GM19324 (cell line): ENCODE data around the gene HOXA7.

Experiments
- ATAC-seq: cut with Tn5 transposase; IDR thresholded peaks from one replicate; pipeline ENCODE4 v1.9.1; 2021; ENCODE audit warnings: mild to moderate bottlenecking, moderate library complexity; ENCODE audit not compliant: unreplicated experiment, low FRiP score

The HOXA7 gene

DNA sequence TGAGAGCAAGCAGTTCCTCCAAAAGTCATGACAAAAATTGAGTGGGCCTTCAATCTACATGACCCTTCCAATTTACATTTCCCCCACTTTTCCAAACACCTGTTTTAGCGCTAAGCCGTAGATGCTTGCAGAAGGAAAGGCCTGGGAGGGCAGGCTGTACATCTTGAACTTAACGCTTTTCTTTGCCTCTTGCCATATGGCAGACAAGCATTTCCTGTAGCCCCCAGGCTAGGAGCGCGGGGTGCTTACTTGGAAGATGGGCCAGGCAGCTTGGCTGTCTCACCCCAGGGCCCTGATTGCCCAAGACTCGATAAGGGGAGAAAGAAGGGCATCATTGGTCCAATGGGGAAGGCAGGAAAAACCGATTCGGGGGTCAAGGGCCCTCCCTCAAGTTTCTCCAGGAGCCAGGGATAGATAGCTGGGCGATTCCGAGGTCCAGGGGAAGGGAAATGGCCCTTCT, 15.9 kb upstream of the HOXA7 start:
- ATAC-seq: no peak

DNA sequence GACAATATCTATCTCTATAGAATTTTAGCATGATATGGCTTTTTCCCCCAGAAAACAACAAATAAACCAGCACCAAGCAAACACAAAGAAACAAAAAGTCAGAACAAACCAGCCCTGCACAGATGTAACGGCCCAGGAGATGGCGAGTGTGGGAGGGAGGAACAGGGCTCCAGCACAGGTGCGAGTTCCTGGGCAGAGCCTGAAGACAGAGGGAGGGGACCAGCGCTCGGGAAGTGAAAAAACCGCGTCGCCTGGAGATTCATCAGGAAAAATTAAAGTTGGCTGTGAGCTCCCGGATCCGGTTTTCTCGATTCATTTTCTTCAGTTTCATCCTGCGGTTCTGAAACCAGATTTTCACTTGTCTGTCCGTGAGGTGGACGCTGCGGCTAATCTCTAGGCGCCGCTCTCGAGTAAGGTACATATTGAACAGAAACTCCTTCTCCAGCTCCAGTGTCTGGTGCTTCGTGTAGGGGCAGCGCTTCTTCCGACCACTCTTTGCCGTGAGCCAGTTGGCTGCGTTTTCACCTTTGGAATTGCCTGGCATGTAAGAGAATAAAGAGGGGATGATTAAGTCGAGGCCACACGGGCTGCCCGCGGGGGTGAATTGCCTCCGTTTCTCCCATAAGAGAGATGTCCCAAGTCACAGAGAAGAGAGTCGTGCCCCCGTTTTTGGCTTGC, 15.3 kb upstream of the HOXA7 start:
- no peak for ATAC-seq

DNA sequence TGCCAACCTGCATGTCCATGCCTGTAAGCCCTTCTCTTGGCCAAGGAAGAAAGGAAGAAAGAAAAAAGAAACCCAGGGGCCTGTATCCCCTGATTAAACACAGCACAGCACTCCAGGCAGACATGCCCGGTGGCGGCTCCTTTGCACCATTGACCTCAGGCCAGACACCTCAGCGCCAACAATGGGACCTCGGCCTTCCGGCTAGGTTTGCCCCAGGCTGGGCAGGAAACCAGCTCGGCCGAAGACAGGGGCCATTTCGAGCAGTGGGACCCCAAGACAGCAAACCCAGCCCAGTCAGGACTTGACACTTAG, 14.8 kb upstream of the HOXA7 start:
- ATAC-seq: no peak

DNA sequence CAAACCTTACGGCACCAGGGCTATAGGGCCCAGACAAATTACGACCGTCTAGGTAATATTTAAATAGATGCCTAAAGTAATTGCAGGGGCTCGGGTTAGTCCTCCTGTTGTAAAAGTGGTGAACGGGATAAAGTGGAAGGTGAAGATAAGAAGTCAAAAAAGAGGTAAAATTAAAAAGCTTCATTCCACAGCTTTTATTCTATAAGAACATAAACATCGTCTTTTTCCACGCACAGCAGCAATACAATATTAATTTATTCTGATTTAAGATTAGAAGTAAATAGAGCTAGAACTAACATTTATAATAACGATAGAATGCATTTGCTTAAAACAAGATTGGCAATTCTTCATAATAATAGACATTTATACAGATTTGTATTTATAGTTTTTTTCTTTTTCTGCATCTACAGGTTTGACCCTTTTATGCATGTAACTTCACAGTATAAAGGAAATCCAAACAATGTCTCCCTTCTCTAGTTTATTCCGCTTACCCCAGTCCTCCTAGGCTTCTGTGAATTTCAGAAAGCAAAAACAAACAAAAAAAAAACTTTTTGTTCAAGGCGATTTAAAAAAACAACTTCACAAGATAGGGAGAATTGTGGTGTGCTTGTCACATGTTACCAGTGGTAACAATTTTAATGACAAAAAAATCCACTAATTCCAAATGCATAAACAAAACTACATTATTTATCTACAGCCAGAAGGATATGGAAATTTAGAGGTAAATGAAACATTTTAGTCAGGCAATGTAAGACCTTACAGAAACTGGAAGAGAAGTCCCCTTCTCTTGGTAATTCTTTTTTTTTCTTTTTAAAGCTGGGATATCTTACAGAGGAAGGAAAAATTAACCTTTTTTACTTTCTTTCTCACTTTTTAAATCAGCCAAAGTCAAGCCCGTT, 14.2 kb upstream of the HOXA7 start:
- ATAC-seq: no peak

DNA sequence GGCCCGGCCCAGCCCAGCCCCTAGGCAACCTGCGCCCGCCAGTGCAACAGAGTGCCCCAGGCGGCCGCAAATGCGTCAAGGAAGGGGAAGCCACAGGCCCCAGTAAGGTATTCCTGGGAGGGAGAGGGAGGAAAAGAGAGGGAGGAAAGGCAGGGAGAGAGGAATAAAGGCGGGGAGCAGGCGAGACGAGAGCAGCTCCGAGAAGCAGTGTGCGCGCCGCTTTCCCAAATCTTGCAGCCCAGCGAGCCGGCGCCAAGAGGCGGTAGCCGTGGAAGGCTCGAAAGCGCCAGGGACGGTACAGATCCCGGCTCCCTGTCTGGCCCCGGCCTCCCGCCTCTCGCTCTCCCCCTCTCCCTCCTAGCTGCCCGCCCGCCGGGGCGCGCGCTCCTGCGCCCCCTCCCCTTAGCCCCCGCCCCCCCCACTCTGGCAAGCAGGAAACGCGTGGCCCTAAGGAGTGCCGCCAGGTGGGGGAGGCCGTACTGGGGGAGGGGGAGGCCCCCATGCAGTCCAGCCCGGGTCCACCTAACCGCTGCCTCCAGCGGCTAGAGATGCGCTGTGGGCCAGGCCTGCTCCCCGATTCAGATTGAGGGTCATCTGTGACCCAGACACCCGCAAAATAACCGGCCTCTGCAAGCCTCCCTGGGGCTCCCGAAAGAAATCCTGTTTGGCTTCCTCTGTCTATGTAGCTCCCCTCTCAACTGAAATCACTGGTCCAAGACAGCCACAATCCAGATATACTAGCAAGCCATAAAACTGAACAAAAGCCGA, 13.4 kb upstream of the HOXA7 start:
- ATAC-seq: no peak

DNA sequence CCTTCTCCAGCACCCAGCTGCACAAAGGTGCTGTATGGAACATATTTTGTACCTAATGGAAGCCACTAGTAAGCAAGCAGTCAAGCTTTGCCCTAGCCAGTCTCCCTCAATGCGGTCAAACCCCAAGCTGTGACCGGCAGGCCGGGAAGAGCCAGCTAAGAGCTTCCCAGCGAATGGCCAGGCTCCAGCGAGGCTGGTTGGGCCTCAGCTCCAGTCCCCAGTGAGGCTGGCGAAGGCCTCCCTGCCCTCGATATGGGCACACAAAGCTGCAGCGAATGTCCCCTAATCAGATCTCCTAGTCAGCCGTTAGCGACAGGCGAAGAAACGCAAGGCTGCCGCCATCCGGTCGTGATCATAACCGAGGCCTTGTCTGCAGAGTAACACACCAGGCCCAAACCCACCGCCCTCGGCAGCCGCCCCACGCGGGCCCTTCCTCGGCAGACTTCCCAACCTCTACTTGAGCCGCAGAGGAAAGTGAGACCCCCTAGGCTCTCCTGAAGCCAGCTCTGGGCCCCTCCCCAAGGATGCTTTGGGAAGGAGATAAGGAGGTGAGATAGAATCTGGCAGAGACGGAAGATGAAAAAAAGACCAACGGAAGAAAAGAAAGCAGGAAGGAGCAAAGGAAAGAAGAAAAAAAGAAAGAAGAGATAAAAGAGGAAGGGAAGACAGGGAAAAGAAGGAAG, 11.9 kb upstream of the HOXA7 start:
- no peak for ATAC-seq

DNA sequence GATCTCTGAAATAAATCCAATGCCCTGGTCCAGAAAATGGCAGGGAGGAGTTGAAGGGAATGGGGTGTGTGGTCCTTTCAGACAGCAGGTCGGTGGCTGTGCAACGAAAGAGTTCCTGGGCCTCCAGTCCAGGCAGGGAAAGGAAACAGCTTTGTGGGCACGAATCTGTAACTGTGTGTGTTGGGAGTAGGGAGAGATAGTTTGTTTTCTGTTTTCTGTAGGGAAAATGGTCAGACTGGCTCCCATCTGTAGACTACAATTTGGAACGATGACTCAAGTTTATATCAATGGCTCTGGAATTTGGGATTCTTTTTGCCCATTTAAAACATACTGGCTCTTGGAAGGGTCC, 11.4 kb upstream of the HOXA7 start:
- no peak for ATAC-seq

DNA sequence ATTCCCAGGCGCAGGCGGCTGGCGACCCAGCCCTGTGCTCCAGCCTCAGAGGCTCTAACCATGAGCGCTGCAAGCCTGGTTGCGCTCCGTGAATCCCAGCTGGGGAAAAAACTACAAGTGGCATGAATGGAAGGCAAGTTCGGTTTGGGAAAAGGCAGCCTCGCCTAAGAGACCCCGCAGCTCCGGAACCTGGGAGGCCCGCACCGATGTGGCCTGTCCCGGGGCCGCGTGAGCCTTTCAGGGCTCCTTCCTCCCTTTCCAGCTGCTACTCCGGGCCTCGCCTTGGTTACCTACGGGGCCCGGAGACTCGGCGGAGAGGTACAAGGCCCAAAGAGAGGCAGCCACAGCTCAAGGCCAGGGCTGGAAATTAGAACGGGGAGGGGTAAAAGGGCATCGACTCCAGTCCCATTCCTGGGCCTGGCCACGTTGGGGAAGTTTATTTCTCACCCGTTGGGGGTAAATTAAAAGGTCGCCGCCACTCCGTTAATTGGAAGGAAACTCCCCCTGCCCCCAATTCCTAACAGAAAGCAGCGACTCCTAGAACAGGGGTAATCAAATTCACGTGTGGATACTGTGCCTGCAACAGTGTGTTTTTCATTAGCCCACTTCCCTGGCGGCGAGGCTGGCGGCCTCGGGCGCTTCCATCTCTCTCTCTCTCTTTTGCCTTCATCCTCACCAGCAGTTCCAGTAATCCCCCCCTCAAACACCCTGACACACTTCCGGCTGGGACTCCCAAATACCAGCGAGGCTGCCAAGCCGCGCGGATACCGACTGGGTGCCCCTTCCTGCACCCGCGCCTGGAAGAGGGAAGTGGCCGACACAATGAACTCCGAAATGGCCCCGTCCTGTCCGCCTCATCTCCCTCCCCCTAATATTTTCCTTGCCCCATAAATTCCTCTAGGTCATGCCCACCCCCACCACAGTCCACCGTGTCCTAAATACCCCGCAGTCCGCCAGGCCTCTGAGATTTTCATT, 10.3 kb upstream of the HOXA7 start:
- no peak for ATAC-seq

DNA sequence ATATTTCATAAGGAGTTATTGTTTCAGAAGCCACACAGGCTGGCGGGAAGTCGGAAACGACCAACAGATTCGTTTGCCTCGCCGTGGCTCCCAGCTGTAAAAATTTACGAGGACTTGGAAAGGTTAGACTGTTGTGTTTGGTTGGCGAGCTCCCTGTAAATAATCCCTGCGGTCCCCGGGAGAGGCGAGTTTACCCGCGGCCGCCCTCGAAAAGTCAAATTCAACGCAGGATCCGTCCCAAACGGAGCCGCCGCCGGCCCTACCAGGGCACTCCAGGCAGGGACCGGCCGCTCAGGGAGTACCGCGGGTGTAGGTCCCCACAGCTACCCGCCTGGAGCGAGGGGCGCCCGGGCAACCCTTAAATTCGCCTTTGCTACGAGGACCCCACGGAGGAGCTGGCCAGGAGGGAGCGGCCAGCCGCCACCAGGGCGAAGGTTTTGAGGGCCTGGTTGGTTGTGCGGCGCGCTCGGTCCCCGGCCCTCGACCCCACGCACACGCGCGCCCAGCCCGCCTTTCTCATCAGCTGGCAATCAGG, 9.6 kb upstream of the HOXA7 start:
- ATAC-seq: no peak

DNA sequence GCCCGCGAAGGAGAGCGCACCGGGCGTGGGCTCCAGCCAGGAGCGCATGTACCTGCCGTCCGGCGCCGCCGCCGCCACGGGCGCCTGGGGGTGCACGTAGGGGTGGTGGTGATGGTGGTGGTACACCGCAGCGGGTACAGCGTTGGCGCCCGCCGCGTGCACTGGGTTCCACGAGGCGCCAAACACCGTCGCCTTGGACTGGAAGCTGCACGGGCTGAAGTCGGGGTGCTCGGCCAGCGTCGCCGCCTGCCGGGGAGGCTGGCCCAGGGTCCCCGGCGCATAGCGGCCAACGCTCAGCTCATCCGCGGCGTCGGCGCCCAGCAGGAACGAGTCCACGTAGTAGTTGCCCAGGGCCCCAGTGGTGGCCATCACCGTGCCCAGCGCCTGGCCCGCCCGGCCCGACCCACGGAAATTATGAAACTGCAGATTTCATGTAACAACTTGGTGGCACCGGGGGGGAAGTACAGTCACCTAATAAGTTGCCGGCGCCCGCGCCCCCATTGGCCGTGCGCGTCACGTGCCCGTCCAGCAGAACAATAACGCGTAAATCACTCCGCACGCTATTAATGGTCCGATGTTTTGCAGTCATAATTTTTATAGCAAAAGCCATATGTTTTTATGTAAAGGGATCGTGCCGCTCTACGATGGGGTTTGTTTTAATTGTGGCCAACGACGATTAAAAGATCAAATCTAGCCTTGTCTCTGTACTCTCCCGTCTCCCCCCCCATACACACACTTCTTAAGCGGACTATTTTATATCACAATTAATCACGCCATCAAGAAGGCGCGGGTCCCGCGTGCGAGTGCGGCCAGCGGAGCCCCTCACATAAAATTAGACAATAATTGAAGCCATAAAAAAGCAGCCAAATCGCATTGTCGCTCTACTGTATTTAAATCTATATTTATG, 8.9 kb upstream of the HOXA7 start, which contains the start of gene HOXA9:
Gene HOXA9 (minus strand): TSS at position 449 of the 907 bp plus-strand sequence. CDS start 80 bp downstream, at position 369.
- no peak for ATAC-seq

DNA sequence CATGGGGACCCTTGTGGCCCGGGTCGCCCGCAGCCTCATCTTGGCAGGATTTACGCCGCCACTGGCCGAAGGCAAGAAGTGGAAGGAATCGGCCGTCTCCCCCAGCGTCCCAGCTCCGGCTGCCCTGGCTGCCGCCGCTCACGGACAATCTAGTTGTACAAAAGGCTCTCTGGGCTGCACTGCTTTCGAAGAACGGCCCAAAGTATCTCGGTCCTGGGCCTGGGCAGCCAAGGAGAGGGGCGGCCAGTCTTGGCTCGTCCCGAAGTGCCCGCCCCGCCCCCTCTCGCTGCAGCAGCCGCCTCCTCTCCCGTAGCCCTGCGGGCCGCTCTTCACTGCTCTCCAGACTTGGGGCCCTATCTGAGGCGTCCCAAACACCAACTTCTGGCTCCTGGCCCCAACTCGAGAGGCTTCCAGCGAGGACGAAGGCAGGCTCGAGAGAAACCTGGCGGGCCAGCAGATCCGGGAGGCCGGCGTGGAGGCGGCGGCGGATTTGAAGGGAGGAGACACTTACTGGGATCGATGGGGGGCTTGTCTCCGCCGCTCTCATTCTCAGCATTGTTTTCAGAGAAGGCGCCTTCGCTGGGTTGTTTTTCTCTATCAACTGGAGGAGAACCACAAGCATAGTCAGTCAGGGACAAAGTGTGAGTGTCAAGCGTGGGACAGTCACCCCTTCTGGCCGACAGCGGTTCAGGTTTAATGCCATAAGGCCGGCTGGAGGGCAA, 8.1 kb upstream of the HOXA7 start:
- no peak for ATAC-seq

DNA sequence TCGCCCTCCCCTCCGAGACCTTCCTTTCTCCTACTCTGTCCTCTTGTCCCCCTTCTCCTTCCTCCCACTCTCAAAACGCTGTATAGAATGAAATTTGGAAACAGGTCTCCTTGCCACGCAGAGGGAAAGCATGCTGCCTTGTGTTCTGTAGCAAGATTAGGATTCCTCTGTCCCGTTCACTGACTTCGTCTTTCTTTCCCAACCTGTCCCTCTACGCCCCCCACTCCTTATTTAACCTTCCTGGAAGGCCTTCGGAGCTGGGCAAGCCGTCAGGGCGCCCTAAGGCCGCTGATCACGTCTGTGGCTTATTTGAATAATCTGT, 7.5 kb upstream of the HOXA7 start:
- no peak for ATAC-seq

DNA sequence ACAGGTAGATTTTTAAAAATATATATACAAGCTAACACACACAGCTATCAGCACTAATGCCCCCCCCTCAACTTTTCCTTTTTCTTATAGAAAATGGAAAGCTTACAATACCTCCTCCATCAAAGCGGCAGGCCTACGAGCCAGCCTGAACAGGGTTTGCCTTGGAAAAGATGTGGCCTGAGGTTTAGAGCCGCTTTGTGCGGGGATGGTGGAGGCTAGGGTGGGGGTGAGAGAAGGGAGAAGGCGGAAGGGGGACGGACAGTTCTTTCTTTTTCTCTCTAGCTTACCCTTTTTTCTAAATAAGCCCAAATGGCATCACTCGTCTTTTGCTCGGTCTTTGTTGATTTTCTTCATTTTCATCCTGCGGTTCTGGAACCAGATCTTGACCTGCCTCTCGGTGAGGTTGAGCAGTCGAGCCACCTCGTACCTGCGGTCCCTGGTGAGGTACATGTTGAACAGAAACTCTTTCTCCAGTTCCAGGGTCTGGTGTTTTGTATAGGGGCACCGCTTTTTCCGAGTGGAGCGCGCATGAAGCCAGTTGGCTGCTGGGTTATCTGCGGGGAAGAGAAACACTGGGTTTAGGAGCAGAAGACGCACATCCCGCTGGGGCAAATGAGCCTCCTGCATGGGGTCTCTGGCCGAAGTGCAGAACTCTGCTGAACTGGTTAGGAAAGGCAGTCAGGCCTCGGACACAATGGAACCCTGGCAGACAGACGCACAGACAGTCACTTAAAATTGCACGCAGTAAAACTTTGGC, 7.0 kb upstream of the HOXA7 start:
- ATAC-seq: no peak

DNA sequence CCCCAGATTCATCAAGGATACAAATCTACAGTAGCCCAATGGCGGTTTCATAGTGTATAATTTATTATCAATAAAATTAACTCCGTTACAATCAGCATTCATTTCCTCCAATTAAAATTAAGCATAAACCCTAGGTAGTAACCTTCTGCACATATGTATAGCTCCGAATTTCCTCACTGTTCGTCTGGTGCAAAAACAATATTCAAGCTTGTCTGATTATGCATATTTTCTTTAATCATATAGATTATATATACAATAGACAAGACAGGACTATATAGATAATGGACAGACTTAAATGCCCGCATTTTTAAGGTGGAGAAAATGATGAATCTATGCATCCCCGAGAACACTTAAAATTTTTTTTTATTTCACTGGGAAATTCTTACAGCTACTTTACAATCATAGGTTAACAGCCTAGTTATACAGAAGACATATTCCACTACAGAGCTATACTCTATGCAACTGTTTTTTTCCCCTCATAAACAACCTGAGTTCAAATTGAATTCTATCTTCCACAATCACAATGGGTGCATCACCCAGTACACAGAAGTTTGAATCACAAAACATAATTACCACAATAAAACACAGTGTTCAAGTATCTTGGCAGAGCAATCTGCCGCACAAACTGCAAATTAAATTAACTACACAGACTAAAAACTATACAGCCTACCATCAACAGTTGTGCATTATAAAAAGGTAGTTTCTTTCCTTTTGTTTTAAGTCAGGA, 6.2 kb upstream of the HOXA7 start:
- no peak for ATAC-seq

DNA sequence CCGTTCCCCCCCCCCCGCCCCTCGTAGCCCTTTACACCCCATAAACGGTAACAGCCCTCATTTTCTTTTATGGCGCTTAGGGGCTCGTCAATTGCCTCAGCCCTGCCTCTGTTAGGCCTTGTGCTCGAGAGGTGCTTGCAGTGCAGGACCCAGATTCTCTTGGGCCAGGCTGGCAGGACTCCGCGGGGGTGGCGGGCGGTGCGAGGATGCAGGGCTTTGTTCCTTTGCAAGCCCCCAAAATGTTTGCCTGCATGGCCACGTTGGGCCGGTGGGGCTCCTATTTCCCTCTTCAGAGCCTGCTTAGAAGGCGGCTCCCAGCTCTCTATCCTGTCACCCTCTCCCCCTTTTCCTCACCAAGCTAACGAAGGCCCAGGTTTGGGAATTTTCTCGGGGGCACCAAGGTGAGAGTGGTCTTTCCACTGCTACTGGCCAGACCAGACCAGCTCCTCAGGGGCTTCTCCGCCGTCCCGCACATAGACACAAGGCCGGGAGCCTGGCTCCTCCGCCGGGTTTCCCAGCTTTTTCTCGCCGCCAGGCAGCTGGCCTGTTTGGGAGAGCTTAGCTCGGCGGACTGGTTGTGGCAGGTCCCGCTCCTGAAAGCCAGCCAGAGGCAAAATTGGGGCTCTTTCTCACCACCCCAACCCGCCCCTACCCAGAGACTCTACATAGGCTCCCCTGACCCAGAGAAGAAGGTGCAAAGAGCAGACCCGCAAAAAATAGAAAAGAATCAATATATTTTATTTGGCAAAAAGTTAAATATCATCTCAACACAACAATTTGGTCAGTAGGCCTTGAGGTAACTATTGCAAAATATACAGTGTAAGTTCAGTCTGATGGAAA, 5.5 kb upstream of the HOXA7 start:
- ATAC-seq: no peak
